GM20000 (cell line): ENCODE data around the gene OR4S2.

Source experiments
- DNase-seq: peaks from one replicate; pipeline ENCODE4 v3.0.0; 2012; ENCODE audit warnings: low spot score
- CTCF ChIP-seq: IDR thresholded peaks from 2 replicates; pipeline ENCODE4 v1.5.1; 2012; ENCODE audit warnings: mild to moderate bottlenecking, control low read depth; ENCODE audit errors: extremely low read depth, missing control alignments

Gene OR4S2

GRCh38 chr11:55648027-55648426 is at the start of gene OR4S2:
TSS of gene OR4S2 (plus strand) at chr11:55648327. CDS start at chr11:55650904, 2,577 bp downstream.
- no peak for TF ChIP-seq CTCF
- no peak for DNase-seq

- no peak for TF ChIP-seq CTCF
- DNase-seq, result no peak
Measured at GRCh38 chr11:55607545-55607944, 40.6 kb upstream of the OR4S2 start, which contains the start of gene OR4C11. TSS of gene OR4C11 (minus strand) at chr11:55607645. CDS start at chr11:55604373, 3,272 bp downstream.

GRCh38 chr11:55624531-55624930 is 23.6 kb upstream of the OR4S2 start:
- no peak for TF ChIP-seq CTCF
- no peak for DNase-seq

GRCh38 chr11:55634813-55635212 is 13.3 kb upstream of the OR4S2 start, which contains the start of gene OR4P4:
TSS of gene OR4P4 (plus strand) at chr11:55635113.
- no peak for TF ChIP-seq CTCF

GRCh38 chr11:55652560-55652959 is 4.4 kb downstream of the OR4S2 start:
- TF ChIP-seq CTCF, result no peak
- DNase-seq, result no peak

More at GRCh38 chr11:55634813-55635212, 13.3 kb upstream of the OR4S2 start, which contains the start of gene OR4P4:
- DNase-seq, result no peak

- DNase-seq, result no peak
- no peak for TF ChIP-seq CTCF
Measured at GRCh38 chr11:55655096-55655495, 7.0 kb downstream of the OR4S2 start.

GRCh38 chr11:55658031-55658573 is 10.0 kb downstream of the OR4S2 start:
- DNase-seq, result peak; percentile 23
- no peak for TF ChIP-seq CTCF
